Upper lobe of left lung (tissue), 4 donors: Measurements from ENCODE around the gene KAZN.

ENCODE experiments used
- POLR2A ChIP-seq, 4 donors: fragments of 450-650 bp; IDR thresholded peaks; one replicate each; pipeline ENCODE4 v1.5.1; 2016 to 2017; ENCODE audit warnings: antibody characterized with exemption in 4 of 4, mild to moderate bottlenecking in 2 of 4
- POLR2AphosphoS5 ChIP-seq, 2 donors: sonication (generic); formaldehyde crosslinking; IDR thresholded peaks; one replicate each; pipeline ENCODE4 v1.5.1; 2017; ENCODE audit warnings: antibody characterized with exemption in 2 of 2
- TF ChIP-seq, protein P1 (sequence below), 6 experiments: fragments of 450-650 bp in 4 of 6; fragments of 200-600 bp in 2 of 6; sonication (generic) in 2 of 6; IDR thresholded peaks; one replicate each; pipeline ENCODE4 v1.5.1; 2016 to 2019; ENCODE audit warnings: antibody characterized with exemption in 6 of 6

DNA sequence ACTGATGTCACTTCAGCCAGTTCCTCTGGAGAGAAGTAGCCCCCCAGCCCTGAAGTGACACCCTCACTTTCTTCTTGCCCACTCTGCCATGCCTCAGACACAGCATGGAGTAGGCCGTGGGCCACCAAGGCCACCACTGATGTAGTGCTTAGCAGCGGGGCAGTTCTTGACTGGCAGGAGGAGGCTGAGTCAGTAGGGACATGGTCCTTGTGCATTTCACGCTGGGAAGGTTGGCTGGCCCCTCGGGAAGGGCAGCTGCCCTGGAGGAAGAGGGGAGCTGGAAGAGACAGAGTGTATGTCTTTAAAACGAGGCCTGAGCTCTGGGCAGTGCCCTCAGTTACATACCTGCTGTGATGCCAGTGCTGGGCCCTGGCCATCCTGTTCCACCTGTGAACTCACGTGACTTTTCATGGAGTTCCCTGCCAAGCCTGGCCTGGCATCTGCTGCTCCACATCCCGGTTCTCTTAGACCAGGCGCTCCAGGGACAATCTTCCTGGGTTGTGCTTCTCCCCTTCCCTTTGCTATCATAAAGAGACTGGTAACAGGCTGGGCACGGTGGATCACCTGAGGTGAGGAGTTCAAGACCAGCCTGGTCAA is 396.5 kb downstream of the KAZN start:
- TF ChIP-seq, protein P1, sequence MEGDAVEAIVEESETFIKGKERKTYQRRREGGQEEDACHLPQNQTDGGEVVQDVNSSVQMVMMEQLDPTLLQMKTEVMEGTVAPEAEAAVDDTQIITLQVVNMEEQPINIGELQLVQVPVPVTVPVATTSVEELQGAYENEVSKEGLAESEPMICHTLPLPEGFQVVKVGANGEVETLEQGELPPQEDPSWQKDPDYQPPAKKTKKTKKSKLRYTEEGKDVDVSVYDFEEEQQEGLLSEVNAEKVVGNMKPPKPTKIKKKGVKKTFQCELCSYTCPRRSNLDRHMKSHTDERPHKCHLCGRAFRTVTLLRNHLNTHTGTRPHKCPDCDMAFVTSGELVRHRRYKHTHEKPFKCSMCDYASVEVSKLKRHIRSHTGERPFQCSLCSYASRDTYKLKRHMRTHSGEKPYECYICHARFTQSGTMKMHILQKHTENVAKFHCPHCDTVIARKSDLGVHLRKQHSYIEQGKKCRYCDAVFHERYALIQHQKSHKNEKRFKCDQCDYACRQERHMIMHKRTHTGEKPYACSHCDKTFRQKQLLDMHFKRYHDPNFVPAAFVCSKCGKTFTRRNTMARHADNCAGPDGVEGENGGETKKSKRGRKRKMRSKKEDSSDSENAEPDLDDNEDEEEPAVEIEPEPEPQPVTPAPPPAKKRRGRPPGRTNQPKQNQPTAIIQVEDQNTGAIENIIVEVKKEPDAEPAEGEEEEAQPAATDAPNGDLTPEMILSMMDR (IDR thresholded peaks at IDR 0.05) = no peak
- no peak for TF ChIP-seq POLR2AphosphoS5 (IDR thresholded peaks at IDR 0.05)
- no peak for TF ChIP-seq POLR2A (IDR thresholded peaks at IDR 0.05)
